HEK293T (cell line): ENCODE results near the gene USP30.

Experiments used
- CTCF ChIA-PET: fragments of 350-600 bp; formaldehyde crosslinking; extraction: SDS; loops from one replicate; lab custom pipeline; 2021; ENCODE audit warnings: antibody characterized with exemption, inconsistent platforms; lab: Yijun Ruan, JAX
- POLR2A ChIA-PET: fragments of 350-600 bp; formaldehyde crosslinking; extraction: SDS; loops from one replicate; lab custom pipeline; 2020; ENCODE audit warnings: antibody characterized with exemption, inconsistent platforms; lab: Yijun Ruan, JAX
- DNase-seq: peaks from one replicate; pipeline ENCODE4 v3.0.0; 2012; ENCODE audit warnings: mixed read lengths; ENCODE audit errors: extremely low spot score
- ARNT ChIP-seq: fragments of 450-650 bp; IDR thresholded peaks from 2 replicates; pipeline ENCODE4 v1.6.1; 2017; ENCODE audit warnings: mild to moderate bottlenecking
- BHLHE40 ChIP-seq: fragments of 450-650 bp; IDR thresholded peaks from 2 replicates; pipeline ENCODE4 v1.6.1; 2016; ENCODE audit warnings: mild to moderate bottlenecking, moderate library complexity, borderline replicate concordance
- CTBP1 ChIP-seq: fragments of 450-650 bp; IDR thresholded peaks from 2 replicates; pipeline ENCODE4 v1.6.1; 2016; ENCODE audit warnings: borderline replicate concordance
- ELF4 ChIP-seq: fragments of 450-650 bp; IDR thresholded peaks from 2 replicates; pipeline ENCODE4 v1.6.1; 2017; ENCODE audit warnings: antibody characterized with exemption
- FOXA1 ChIP-seq: fragments of 450-650 bp; IDR thresholded peaks from 2 replicates; pipeline ENCODE4 v1.6.1; 2016; ENCODE audit warnings: mild to moderate bottlenecking
- FOXK2 ChIP-seq: fragments of 450-650 bp; IDR thresholded peaks from 2 replicates; pipeline ENCODE4 v1.6.1; 2016; ENCODE audit warnings: mild to moderate bottlenecking
- FOXM1 ChIP-seq: fragments of 450-650 bp; IDR thresholded peaks from 2 replicates; pipeline ENCODE4 v1.6.1; 2017; ENCODE audit warnings: mild to moderate bottlenecking, borderline replicate concordance
- HDGF ChIP-seq: fragments of 450-650 bp; IDR thresholded peaks from 2 replicates; pipeline ENCODE4 v1.6.1; 2017; ENCODE audit warnings: antibody characterized with exemption, borderline replicate concordance
- L3MBTL2 ChIP-seq: fragments of 450-650 bp; conservative IDR thresholded peaks from 2 replicates; pipeline ENCODE4 v1.6.1; 2016; ENCODE audit warnings: mild to moderate bottlenecking
- LEF1 ChIP-seq: fragments of 450-650 bp; IDR thresholded peaks from 2 replicates; pipeline ENCODE4 v1.6.1; 2017; ENCODE audit warnings: mild to moderate bottlenecking, borderline replicate concordance
- NFRKB ChIP-seq: fragments of 450-650 bp; IDR thresholded peaks from 2 replicates; pipeline ENCODE4 v1.6.1; 2016; ENCODE audit warnings: mild to moderate bottlenecking, moderate library complexity
- PKNOX1 ChIP-seq: fragments of 450-650 bp; IDR thresholded peaks from 2 replicates; pipeline ENCODE4 v1.6.1; 2016
- SP1 ChIP-seq: fragments of 450-650 bp; IDR thresholded peaks from 2 replicates; pipeline ENCODE4 v1.6.1; 2017
- SUZ12 ChIP-seq: fragments of 450-650 bp; IDR thresholded peaks from 2 replicates; pipeline ENCODE4 v1.6.1; 2016; ENCODE audit warnings: mild to moderate bottlenecking
- TARDBP ChIP-seq: fragments of 450-650 bp; IDR thresholded peaks from 2 replicates; pipeline ENCODE4 v1.6.1; 2016
- ZNF384 ChIP-seq: fragments of 450-650 bp; IDR thresholded peaks from 2 replicates; pipeline ENCODE4 v1.6.1; 2016

USP30 gene

DNA sequence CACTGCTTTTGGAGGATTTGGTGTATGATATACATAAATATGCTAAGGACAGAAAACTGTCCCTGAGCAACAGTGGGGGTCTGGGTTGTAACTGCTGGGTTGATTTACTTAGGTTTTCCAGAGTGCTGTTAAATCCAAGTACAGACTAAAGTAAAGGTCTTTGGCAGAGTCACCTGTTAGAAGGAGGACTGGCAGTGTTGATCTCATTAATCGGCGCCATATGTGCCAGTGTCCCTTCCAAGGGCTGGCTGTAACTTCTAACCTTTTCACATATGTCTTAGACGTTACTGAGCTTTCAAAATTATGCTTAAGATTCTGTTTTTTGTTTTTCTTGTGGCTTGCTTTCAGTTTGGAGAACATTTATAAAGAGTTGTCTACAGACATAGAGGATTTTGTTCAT lies 50.1 kb downstream of the USP30 start:
- no peak for TF ChIP-seq CTBP1
- no peak for TF ChIP-seq ZNF384
- TF ChIP-seq ELF4, result no peak
- TF ChIP-seq NFRKB, result no peak
- no peak for TF ChIP-seq PKNOX1
- no peak for TF ChIP-seq FOXM1
- POLR2A ChIA-PET, result no interaction called here
- CTCF ChIA-PET, result no interaction called here
- no peak for DNase-seq

DNA sequence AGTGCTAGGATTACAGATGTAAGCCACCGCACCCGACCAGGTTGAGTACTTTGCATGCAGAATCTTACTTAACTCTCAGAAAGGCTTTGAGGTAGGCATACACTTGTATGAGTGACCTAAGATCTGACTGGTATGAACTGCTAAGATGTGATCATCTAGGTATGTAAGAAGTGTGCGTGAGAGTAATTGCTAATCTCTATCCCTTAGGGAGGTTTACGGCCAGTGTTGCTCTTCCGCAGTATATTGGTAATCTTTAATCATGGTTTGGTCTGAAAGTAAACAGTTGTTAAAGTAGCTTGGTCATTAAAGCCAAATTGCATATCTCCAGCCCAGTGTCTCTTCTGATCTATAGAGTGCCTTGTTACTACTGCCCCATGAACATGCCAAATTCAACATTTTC lies 52.8 kb downstream of the USP30 start:
- TF ChIP-seq PKNOX1 (no peak), NFRKB (no peak), LEF1 (no peak), CTBP1 (no peak), FOXA1 (no peak)
- DNase-seq, result no peak
- ChIA-PET CTCF (no interaction called here), POLR2A (no interaction called here)

DNA sequence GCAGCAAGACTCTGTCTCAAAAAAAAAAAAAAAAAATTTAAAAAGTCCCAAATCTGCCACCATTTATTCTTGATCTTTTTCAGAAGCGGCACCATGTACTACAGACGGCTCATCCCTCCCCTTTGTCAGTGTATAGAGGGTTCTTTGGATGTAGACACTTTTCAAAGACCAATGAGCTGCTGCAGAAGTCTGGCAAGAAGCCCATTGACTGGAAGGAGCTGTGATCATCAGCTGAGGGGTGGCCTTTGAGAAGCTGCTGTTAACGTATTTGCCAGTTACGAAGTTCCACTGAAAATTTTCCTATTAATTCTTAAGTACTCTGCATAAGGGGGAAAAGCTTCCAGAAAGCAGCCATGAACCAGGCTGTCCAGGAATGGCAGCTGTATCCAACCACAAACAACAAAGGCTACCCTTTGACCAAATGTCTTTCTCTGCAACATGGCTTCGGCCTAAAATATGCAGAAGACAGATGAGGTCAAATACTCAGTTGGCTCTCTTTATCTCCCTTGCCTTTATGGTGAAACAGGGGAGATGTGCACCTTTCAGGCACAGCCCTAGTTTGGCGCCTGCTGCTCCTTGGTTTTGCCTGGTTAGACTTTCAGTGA lies 57.5 kb downstream of the USP30 start:
- TF ChIP-seq SP1, result no peak
- TF ChIP-seq LEF1, result no peak
- no peak for TF ChIP-seq HDGF
- no peak for TF ChIP-seq TARDBP
- TF ChIP-seq NFRKB, result no peak
- ChIA-PET POLR2A (no interaction called here), CTCF (interaction anchor here (0.6 to 0.9 kb wide), 2 partner anchors 14 to 209 kb away, joined by 3 to 5 read pairs; no protein-coding TSS in a partner anchor)
- no peak for DNase-seq

GRCh38 chr12:109110988-109111495 lies 58.7 kb downstream of the USP30 start:
- TF ChIP-seq CTBP1, result no peak
- TF ChIP-seq PKNOX1, result no peak
- TF ChIP-seq ARNT, result no peak
- TF ChIP-seq HDGF, result no peak
- no peak for TF ChIP-seq BHLHE40
- no peak for TF ChIP-seq FOXM1
- no peak for TF ChIP-seq LEF1
- TF ChIP-seq TARDBP, result no peak
- TF ChIP-seq FOXK2, result no peak
- TF ChIP-seq SUZ12, result no peak
- TF ChIP-seq SP1, result no peak
- TF ChIP-seq NFRKB, result no peak
- TF ChIP-seq ELF4, result no peak
- no peak for TF ChIP-seq ZNF384
- TF ChIP-seq FOXA1, result no peak
- peak; percentile 23 for DNase-seq
- ChIA-PET CTCF (interaction anchor here (1.0 to 1.4 kb wide), 2 partner anchors 10 to 12 kb away, joined by 4 to 5 read pairs; no protein-coding TSS in a partner anchor), POLR2A (no interaction called here)

DNA sequence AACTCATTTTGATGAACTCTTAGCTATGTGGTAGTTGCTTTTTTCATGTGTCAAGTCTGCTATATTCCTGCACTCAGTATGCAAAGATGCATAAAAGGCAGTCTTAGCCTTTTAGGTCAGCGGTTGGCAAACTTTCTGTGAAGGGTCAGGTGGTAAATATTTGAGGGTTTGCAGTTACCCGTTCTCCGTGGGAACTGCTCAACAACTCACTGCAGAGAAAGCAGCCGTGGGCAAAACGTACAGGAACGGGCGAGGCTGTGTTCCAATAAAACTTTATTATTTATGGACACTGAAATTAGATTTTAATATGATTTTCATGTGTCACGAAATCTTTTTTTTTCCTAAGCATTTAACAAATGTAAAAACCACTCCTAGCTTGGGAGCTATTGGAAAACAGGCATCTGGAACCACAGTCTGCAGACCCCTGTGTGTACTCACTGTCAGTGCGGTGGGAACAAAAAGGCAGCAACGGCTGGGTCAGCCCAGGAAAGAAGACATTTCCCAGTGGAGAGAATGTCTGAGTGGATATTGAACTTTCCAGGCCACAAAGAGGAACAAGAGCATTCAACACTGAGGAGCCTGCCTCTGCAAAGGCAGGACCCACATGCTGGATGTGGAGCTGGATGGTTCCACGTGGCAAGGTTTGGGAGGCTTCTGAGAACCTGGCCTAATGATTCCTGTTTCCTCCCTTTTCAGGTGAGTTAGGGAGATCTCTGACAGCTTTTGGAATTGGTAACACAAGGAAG lies 60.5 kb downstream of the USP30 start:
- ChIA-PET CTCF (interaction anchor here (0.6 to 1.6 kb wide), 3 partner anchors 25 to 440 kb away, joined by 3 to 5 read pairs (median 3); no protein-coding TSS in a partner anchor), POLR2A (interaction anchor here (0.7 kb wide), 1 partner anchor 147 kb away, joined by 3 read pairs; no protein-coding TSS in a partner anchor)
- TF ChIP-seq CTBP1 (no peak), BHLHE40 (no peak), L3MBTL2 (no peak), NFRKB (no peak), FOXK2 (no peak), SP1 (no peak), HDGF (no peak), ELF4 (no peak), PKNOX1 (no peak), ZNF384 (no peak), SUZ12 (no peak), FOXM1 (no peak), TARDBP (no peak), ARNT (no peak), LEF1 (no peak), FOXA1 (no peak)
- no peak for DNase-seq
